Measurements from ENCODE around the gene ELL2.

ELL2 gene

DNA sequence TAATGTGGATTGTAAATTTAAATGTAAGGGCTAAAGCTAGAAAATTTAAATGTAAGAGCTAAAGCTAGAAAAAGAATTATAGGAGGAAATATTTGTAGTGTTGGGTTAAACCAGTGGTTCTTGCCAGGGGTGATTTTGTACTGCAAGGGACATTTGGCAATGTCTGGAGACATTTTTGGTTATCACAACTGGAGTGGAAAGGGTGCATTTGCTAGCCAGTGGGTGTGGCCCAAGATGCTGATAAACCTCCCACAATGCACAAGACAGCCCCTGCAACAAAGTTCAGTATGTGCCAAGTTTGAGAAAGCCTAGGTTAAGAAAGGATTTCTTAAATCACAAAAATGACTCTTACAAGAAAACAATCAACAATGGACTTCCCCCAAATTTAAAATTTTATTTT lies 31.6 kb upstream of the ELL2 start:
- Histone ChIP-seq H3K18ac (ENCODE audit: low read length) (no peak overlapping the region), H3K4ac (ENCODE audit: low read length) (no peak overlapping the region), H3K9me3 (replicated peaks in 1 of 2; ENCODE audit: control insufficient read depth in 2 of 2, insufficient read depth in 1 of 2, low read depth in 1 of 2, low read length in 2 of 2) (no peaks in the 10 kb centered on the region), H3K27me3 (ENCODE audit: control insufficient read depth in 3 of 3, insufficient read depth in 3 of 3, low read depth in 1 of 3, low read length in 3 of 3) (no peaks in the 10 kb centered on the region), H3K14ac (ENCODE audit: low read length) (no peak overlapping the region), H2AK5ac (ENCODE audit: low read depth, low read length) (no peak overlapping the region), H3K4me3 (ENCODE audit: low read length in 2 of 2) (no peak overlapping the region), H3K23ac (ENCODE audit: low read depth, low read length, poor library complexity) (no peak overlapping the region), H4K8ac (ENCODE audit: low read depth, low read length) (no peak overlapping the region), H3K27ac (replicated peaks; ENCODE audit: low read length) (no peak overlapping the region), H3K4me2 (ENCODE audit: insufficient read depth, low read length, poor library complexity, severe bottlenecking) (no peak overlapping the region), H4K91ac (ENCODE audit: low read depth, low read length, poor library complexity) (no peak overlapping the region), H2AFZ (ENCODE audit: low read length) (no peak overlapping the region), H2BK12ac (ENCODE audit: low read length) (no peak overlapping the region), H3K9ac (ENCODE audit: low read depth, low read length, poor library complexity) (no peak overlapping the region), H2BK15ac (ENCODE audit: low read length) (no peak overlapping the region), H2BK5ac (ENCODE audit: low read length) (no peak overlapping the region), H3K36me3 (replicated peaks in 1 of 2; ENCODE audit: control insufficient read depth in 2 of 2, insufficient read depth in 2 of 2, low read length in 2 of 2) (no peaks in the 10 kb centered on the region), H3K4me1 (ENCODE audit: control insufficient read depth in 2 of 2, insufficient read depth in 1 of 2, low read depth in 1 of 2, low read length in 2 of 2) (peaks cover 0 to 5% of the 10 kb centered on the region in 2 donors), H2BK120ac (ENCODE audit: low read depth, low read length) (no peak overlapping the region), H3K79me1 (ENCODE audit: low read depth, low read length) (no peaks in the 10 kb centered on the region)
- no peak for DNase-seq (ENCODE audit: low spot score)

DNA sequence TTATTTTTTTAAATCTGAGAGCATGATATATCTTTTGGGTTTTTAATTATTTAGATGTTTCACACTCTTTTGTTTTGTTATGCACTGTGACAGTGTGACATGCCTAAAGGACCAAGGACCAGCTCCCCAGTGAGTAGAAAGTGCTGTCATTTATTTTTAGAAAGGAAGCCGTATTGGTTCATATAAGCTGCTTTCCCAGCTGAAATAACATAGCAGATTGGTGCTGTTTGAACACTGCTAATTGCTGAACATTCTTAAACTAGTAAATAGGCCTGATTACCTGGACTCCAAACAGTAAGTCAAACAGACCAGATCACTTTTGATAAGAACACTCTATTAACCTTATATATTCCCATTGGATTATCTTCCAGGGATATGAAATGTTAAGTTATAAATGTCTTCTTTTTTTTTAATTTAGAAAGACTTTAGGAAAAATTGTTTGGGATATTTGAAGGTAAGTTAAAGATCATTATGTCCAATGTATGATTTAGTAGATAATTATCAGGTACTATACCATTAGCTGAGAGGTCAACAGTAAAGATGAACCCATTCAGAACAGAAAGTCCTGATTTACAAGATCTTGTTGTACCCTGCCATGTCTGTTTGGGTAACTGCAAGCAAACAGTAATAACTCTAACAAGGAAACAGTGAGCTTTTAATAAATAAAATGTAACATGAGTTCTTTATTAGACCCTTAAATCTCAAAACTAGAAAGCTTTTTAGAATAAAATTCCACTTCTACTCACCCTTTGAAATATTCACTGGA lies 27.8 kb upstream of the ELL2 start:
- Histone ChIP-seq H3K18ac (ENCODE audit: low read length) (no peak overlapping the region), H3K36me3 (replicated peaks in 1 of 2; ENCODE audit: control insufficient read depth in 2 of 2, insufficient read depth in 2 of 2, low read length in 2 of 2) (no peaks in the 10 kb centered on the region), H2BK120ac (ENCODE audit: low read depth, low read length) (no peak overlapping the region), H3K23ac (ENCODE audit: low read depth, low read length, poor library complexity) (no peak overlapping the region), H2BK5ac (ENCODE audit: low read length) (no peak overlapping the region), H3K4me1 (ENCODE audit: control insufficient read depth in 2 of 2, insufficient read depth in 1 of 2, low read depth in 1 of 2, low read length in 2 of 2) (no peaks in the 10 kb centered on the region), H2BK12ac (ENCODE audit: low read length) (no peak overlapping the region), H3K27ac (replicated peaks; ENCODE audit: low read length) (no peak overlapping the region), H3K4me2 (ENCODE audit: insufficient read depth, low read length, poor library complexity, severe bottlenecking) (no peak overlapping the region), H3K4ac (ENCODE audit: low read length) (no peak overlapping the region), H4K8ac (ENCODE audit: low read depth, low read length) (no peak overlapping the region), H3K9ac (ENCODE audit: low read depth, low read length, poor library complexity) (no peak overlapping the region), H3K79me1 (ENCODE audit: low read depth, low read length) (no peaks in the 10 kb centered on the region), H2AK5ac (ENCODE audit: low read depth, low read length) (no peak overlapping the region), H3K27me3 (ENCODE audit: control insufficient read depth in 3 of 3, insufficient read depth in 3 of 3, low read depth in 1 of 3, low read length in 3 of 3) (no peaks in the 10 kb centered on the region), H3K4me3 (ENCODE audit: low read length in 2 of 2) (no peak overlapping the region), H2BK15ac (ENCODE audit: low read length) (no peak overlapping the region), H3K9me3 (replicated peaks in 1 of 2; ENCODE audit: control insufficient read depth in 2 of 2, insufficient read depth in 1 of 2, low read depth in 1 of 2, low read length in 2 of 2) (no peaks in the 10 kb centered on the region), H4K91ac (ENCODE audit: low read depth, low read length, poor library complexity) (no peak overlapping the region), H3K14ac (ENCODE audit: low read length) (no peak overlapping the region), H2AFZ (ENCODE audit: low read length) (no peak overlapping the region)
- DNase-seq (ENCODE audit: low spot score) = no peak
- WGBS, 2 donors (ENCODE audit: extremely low coverage in 2 of 2, insufficient read length in 2 of 2, insufficient replicate concordance in 1 of 2) = no CpG with 5 or more reads among the region's 1 CpG

DNA sequence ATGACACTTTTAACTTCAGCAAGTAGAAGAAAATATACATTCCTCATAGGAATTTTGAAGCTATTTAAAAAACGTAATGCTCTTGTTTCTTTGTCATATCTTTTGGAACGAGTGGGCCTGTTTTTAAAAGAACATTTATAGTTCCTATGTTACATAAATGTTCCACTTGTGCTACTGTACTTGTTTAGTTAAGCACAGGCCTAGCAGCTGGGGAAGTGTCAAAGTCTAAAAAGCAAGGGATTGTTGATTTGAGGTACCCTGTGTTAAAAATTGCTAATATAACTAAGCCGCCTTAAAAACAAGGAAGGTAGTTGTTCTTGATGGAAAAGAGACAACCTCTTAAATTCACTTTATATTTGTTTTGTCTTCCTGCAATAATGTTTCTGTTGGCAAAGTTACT lies 27.2 kb upstream of the ELL2 start:
- no peak for DNase-seq (ENCODE audit: low spot score)
- H3K9ac ChIP-seq (ENCODE audit: low read depth, low read length, poor library complexity) = no peak overlapping the region
- H3K4ac ChIP-seq (ENCODE audit: low read length) = no peak overlapping the region
- H2BK5ac ChIP-seq (ENCODE audit: low read length) = no peak overlapping the region
- H4K91ac ChIP-seq (ENCODE audit: low read depth, low read length, poor library complexity) = no peak overlapping the region
- H2BK12ac ChIP-seq (ENCODE audit: low read length) = no peak overlapping the region
- H3K79me1 ChIP-seq (ENCODE audit: low read depth, low read length) = no peaks in the 10 kb centered on the region
- H3K4me3 ChIP-seq (ENCODE audit: low read length in 2 of 2) = no peak overlapping the region
- no peak overlapping the region for H4K8ac ChIP-seq (ENCODE audit: low read depth, low read length)
- H3K27ac ChIP-seq (replicated peaks; ENCODE audit: low read length) = no peak overlapping the region
- no peak overlapping the region for H3K14ac ChIP-seq (ENCODE audit: low read length)
- H2BK15ac ChIP-seq (ENCODE audit: low read length) = no peak overlapping the region
- no peak overlapping the region for H3K18ac ChIP-seq (ENCODE audit: low read length)
- no peak overlapping the region for H2AFZ ChIP-seq (ENCODE audit: low read length)
- no peaks in the 10 kb centered on the region for H3K27me3 ChIP-seq (ENCODE audit: control insufficient read depth in 3 of 3, insufficient read depth in 3 of 3, low read depth in 1 of 3, low read length in 3 of 3)
- no peak overlapping the region for H3K4me2 ChIP-seq (ENCODE audit: insufficient read depth, low read length, poor library complexity, severe bottlenecking)
- no peaks in the 10 kb centered on the region for H3K4me1 ChIP-seq (ENCODE audit: control insufficient read depth in 2 of 2, insufficient read depth in 1 of 2, low read depth in 1 of 2, low read length in 2 of 2)
- no peak overlapping the region for H3K23ac ChIP-seq (ENCODE audit: low read depth, low read length, poor library complexity)
- no peaks in the 10 kb centered on the region for H3K9me3 ChIP-seq (replicated peaks in 1 of 2; ENCODE audit: control insufficient read depth in 2 of 2, insufficient read depth in 1 of 2, low read depth in 1 of 2, low read length in 2 of 2)
- no CpG with 5 or more reads among the region's 3 CpGs for WGBS, 2 donors (ENCODE audit: extremely low coverage in 2 of 2, insufficient read length in 2 of 2, insufficient replicate concordance in 1 of 2)
- H2AK5ac ChIP-seq (ENCODE audit: low read depth, low read length) = no peak overlapping the region
- H3K36me3 ChIP-seq (replicated peaks in 1 of 2; ENCODE audit: control insufficient read depth in 2 of 2, insufficient read depth in 2 of 2, low read length in 2 of 2) = no peaks in the 10 kb centered on the region
- no peak overlapping the region for H2BK120ac ChIP-seq (ENCODE audit: low read depth, low read length)

DNA sequence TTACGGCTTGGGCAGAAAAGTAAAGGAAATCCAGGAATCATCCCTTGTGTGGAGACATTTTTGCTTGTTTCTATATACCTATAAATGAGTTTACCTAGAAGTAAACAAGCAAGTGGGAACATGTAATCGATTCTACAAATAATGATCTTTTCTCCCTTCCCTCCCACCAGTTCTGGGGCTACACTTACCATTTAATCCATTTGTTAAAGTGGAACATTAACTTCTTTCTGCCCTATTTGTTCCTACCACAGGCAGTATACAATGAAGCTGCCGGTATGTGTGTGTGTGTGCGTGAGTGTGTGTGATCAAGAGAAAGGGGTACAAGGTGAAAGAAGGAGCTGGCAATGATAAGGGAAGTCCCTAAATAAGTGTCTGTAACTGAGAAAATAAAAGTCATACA lies 26.4 kb upstream of the ELL2 start:
- Histone ChIP-seq H3K23ac (ENCODE audit: low read depth, low read length, poor library complexity) (no peak overlapping the region), H3K18ac (ENCODE audit: low read length) (no peak overlapping the region), H3K36me3 (replicated peaks in 1 of 2; ENCODE audit: control insufficient read depth in 2 of 2, insufficient read depth in 2 of 2, low read length in 2 of 2) (no peaks in the 10 kb centered on the region), H3K4me2 (ENCODE audit: insufficient read depth, low read length, poor library complexity, severe bottlenecking) (no peak overlapping the region), H3K9ac (ENCODE audit: low read depth, low read length, poor library complexity) (no peak overlapping the region), H3K79me1 (ENCODE audit: low read depth, low read length) (no peaks in the 10 kb centered on the region), H2BK15ac (ENCODE audit: low read length) (no peak overlapping the region), H2BK5ac (ENCODE audit: low read length) (no peak overlapping the region), H3K4me3 (ENCODE audit: low read length in 2 of 2) (no peak overlapping the region), H2BK120ac (ENCODE audit: low read depth, low read length) (no peak overlapping the region), H2AK5ac (ENCODE audit: low read depth, low read length) (no peak overlapping the region), H3K9me3 (replicated peaks in 1 of 2; ENCODE audit: control insufficient read depth in 2 of 2, insufficient read depth in 1 of 2, low read depth in 1 of 2, low read length in 2 of 2) (no peaks in the 10 kb centered on the region), H2BK12ac (ENCODE audit: low read length) (no peak overlapping the region), H4K8ac (ENCODE audit: low read depth, low read length) (no peak overlapping the region), H3K27me3 (ENCODE audit: control insufficient read depth in 3 of 3, insufficient read depth in 3 of 3, low read depth in 1 of 3, low read length in 3 of 3) (no peaks in the 10 kb centered on the region), H4K91ac (ENCODE audit: low read depth, low read length, poor library complexity) (no peak overlapping the region), H3K14ac (ENCODE audit: low read length) (no peak overlapping the region), H3K27ac (replicated peaks; ENCODE audit: low read length) (no peak overlapping the region), H2AFZ (ENCODE audit: low read length) (no peak overlapping the region), H3K4me1 (ENCODE audit: control insufficient read depth in 2 of 2, insufficient read depth in 1 of 2, low read depth in 1 of 2, low read length in 2 of 2) (no peaks in the 10 kb centered on the region), H3K4ac (ENCODE audit: low read length) (no peak overlapping the region)
- WGBS, 2 donors (ENCODE audit: extremely low coverage in 2 of 2, insufficient read length in 2 of 2, insufficient replicate concordance in 1 of 2) = no CpG with 5 or more reads among the region's 4 CpGs
- DNase-seq (ENCODE audit: low spot score) = peak; percentile 15
